WI38 (cell line): ENCODE measurements around the gene PRSS3.
"Not testable (repeated sequence)": the region's sequence is repeated elsewhere in the genome, so short reads cannot be mapped to it uniquely, and the experiment has no call there.

ENCODE experiments used
- H3K4me3 ChIP-seq: 2 replicates; pipeline ENCODE4 v1.5.1; 2011; ENCODE audit warnings: low read depth, mild to moderate bottlenecking, control low read depth, low read length
- TF ChIP-seq, protein P1 (sequence below): IDR thresholded peaks from 2 replicates; pipeline ENCODE4 v1.5.1; 2012; ENCODE audit warnings: low read depth, mild to moderate bottlenecking, control low read depth, low read length

Gene PRSS3

DNA sequence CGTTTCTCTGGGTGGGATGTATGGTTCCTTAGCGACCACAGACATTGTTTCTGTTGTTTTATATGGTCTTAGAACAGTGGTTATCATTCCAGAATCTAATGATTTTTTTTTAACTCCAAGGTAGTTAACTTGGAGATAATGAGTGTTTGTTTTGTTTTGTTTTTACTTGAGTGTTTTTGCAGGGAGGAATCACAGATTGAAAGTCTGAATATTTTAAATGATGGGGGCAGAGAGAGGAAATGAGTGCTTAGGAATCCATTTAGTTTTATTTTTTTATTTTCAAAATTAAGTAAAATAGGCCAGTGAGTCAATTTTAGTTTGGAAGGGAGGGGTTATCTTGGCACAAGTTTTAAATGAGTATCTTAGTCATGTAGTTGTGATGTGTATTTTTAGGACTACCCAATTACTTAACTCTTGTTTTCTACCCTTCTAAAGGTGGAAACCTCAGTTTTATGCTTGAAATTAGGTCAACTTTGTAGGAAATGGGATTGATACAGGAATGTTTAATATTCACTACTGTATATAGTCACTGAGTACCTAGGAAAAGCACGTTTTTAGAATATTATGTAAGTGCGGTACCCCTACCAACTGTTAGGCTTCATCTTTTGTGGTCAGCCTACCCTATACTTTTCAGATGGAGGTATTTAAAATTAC is 23.6 kb downstream of the PRSS3 start:
- peak overlapping the region; percentile 73 for H3K4me3 ChIP-seq
- TF ChIP-seq, protein P1, sequence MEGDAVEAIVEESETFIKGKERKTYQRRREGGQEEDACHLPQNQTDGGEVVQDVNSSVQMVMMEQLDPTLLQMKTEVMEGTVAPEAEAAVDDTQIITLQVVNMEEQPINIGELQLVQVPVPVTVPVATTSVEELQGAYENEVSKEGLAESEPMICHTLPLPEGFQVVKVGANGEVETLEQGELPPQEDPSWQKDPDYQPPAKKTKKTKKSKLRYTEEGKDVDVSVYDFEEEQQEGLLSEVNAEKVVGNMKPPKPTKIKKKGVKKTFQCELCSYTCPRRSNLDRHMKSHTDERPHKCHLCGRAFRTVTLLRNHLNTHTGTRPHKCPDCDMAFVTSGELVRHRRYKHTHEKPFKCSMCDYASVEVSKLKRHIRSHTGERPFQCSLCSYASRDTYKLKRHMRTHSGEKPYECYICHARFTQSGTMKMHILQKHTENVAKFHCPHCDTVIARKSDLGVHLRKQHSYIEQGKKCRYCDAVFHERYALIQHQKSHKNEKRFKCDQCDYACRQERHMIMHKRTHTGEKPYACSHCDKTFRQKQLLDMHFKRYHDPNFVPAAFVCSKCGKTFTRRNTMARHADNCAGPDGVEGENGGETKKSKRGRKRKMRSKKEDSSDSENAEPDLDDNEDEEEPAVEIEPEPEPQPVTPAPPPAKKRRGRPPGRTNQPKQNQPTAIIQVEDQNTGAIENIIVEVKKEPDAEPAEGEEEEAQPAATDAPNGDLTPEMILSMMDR, result no peak

DNA sequence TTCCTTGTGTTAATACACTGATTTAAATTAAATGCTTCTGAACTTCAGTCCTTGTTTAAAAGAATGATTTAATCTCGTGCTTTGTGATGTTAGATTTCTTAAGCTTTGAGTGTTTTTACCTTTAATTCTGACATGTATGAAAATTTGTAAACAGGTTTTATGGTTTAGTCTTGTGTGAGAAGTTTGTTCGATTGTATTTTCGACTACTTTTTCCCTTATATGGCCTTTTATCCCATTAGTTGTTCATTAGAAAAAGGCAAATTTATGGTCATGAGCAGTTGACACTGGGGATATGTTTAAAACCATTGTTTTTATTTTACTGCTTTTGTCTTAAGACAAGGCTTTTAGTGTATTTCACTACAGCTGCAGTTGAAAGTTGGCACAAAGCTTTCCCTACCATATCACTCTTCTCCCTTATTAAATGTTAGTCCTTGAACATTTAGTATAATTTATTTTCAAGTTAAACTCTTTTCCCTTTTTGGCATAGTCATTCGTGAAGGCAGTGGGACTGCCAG is 24.9 kb downstream of the PRSS3 start:
- peak overlapping the region; percentile 73; the same call in 1 of the 2 replicates for H3K4me3 ChIP-seq
- TF ChIP-seq, protein P1, result no peak

DNA sequence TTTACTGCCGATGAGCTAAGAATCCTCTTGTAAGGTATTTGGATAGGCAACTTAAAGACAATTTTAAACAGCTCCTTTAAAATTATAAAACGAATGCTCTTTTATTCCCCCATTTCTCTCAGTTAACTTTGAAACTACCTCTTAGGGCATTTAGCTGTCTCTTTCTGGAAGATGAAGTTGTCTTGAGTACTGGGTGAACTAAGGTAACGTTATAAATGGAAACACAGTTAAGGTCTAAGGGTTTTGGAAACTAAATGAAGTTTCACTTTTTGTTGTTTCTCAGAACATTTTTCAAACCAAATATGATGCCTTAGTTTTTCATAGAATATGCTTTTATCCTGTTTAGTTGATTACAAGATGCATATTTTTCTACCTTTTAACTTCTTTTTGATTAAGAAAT is 28.4 kb downstream of the PRSS3 start:
- TF ChIP-seq, protein P1, result no peak
- H3K4me3 ChIP-seq, result no peak overlapping the region

DNA sequence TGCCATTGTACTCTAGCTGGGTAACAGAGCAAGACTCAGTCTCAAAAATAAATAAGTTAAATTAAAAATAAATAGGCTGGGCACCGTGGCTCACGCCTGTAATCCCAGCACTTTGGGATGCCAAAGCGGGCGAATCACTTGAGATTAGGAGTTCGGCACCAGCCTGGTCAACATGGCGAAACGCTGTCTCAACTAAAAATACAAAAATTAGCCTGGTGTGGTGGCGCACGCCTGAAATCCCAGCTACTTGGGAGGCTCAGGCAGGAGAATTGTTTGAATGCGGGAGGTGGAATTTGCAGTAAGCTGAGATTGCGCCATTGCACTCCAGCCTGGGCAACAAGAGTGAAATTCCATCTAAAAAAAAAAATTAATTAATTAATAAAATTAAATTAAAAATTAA is 31.9 kb downstream of the PRSS3 start:
- not testable (repeated sequence) for H3K4me3 ChIP-seq

DNA sequence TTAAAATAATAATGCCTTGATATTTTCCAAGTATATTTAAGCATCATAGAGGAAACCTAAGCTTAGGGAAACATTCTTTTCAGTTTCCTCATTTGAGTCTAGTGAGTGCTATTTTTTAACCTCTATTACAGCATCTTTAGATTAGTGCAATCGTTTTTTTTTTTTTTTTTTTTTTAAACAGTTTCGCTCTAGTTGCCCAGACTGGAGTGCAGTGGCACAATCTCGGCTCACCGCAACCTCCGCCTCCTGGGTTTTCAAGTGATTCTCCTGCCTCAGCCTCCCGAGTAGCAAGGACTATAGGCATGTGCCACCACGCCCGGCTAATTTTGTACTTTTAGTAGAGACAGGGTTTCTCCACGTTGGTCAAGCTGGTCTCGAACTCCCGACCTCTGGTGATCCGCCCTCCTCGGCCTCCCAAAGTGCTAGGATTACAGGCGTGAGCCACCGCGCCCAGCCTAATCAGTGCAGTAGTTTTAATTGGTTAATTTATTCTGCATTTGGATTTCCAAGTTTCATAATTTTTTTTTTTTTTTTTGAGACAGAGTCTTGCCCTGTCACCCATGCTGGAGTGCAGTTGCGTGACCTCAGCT is 34.4 kb downstream of the PRSS3 start:
- not testable (repeated sequence) for H3K4me3 ChIP-seq

DNA sequence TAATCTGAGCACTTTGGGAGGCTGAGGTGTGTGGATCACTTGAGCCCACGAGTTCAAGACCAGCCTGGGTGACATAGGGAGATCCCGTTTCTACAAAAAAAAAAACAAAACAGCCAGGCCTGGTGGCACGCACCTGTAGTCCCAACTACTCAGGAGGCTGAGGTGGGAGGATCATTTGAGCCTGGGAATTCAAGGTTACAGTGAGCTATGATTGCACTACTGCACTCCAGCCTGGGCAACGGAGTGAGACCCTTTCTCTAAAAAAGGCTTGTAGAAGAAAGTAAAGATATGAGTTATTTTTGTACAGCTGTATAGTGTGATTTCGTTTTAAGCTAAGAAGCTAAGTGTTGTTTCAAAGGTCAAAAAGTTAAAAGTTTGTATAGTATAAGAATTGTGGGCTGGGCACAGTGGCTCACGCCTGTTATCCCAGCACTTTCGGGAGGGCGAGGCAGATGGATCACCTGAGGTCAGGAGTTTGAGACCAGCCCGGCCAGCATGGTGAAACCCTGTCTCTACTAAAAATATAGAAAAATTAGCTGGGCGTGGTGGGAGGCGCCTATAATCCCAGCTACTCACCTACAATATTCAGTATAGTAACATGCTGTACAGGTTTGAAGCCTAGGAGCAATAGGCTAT is 40.4 kb downstream of the PRSS3 start:
- H3K4me3 ChIP-seq, result no peak overlapping the region
- TF ChIP-seq, protein P1, result no peak

DNA sequence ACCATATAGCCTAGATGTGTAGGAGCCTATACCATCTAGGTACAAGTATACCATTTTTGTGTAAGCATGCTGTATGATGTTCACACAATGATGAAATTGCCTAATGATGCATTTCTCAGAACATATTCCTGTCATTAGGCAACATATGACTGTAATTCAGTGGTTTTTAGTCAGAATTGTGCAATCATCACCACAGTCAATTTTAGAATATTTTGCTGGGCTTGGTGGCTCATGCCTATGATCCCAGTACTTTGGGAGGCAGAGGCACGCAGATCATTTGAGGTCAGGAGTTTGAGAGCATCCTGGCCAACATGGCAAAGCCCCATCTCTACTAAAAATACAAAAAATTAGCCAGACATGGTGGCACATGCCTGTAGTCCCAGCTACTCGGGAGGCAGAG is 40.9 kb downstream of the PRSS3 start:
- H3K4me3 ChIP-seq, result not testable (repeated sequence)

DNA sequence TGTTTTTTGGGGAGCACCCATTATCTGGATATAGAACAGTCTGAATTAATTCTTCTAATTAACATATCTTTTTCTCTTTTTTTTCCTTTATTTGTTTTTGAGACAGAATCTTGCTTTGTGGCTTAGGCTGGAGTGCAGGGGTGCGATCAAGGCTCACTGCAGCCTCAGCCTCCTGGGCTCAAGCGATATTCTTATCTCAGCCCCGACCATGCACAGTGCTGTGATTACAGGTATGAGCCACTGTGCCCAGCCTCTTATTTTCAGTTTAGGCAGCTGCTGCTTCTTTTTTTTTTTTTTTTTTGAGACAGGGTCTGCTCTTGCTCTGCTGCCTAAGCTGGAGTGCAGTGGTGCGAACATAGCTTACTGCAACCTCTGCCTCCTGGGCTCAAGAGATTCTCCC is 41.8 kb downstream of the PRSS3 start:
- TF ChIP-seq, protein P1, result no peak
- no peak overlapping the region for H3K4me3 ChIP-seq
